HG03469 (cell line): ENCODE results near the gene EHMT1.
"Not testable (repeated sequence)": the region's sequence is repeated elsewhere in the genome, so short reads cannot be mapped to it uniquely, and the experiment has no call there.

Experiments used
- ATAC-seq: cut with Tn5 transposase; IDR thresholded peaks from one replicate; pipeline ENCODE4 v1.9.1; 2021; ENCODE audit warnings: mild to moderate bottlenecking, moderate library complexity, moderate number of reproducible peaks; ENCODE audit not compliant: unreplicated experiment

EHMT1 gene

DNA sequence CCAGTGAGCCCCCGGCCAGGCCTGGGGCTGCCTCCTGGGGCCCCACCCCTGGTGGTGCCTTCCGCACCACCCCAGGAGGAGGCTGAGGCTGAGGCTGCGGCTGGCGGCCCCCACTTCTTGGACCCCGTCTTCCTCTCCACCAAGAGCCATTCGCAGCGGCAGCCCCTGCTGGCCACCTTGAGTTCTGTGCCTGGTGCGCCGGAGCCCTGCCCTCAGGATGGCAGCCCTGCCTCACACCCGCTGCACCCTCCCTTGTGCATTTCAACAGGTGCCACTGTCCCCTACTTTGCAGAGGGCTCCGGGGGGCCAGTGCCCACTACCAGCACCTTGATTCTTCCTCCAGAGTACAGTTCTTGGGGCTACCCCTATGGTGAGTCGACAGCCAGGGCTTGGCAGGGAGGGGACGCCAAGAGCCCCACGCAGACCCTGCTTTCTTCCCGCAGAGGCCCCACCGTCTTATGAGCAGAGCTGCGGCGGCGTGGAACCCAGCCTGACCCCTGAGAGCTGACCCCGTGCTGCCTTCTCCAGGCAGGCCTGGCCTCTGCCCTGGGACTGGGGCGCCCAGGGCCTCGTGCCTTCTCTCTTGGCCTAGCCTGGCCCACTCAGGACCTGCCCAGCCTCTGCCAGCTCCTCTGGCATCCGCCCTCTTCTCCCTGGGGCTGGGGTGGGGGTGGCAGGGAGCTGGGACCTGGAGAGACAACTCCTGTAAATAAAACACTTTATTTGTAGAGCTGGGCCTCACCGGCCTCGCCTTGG lies 4.0 kb upstream of the EHMT1 start:
- ATAC-seq, result no peak

GRCh38 chr9:137615387-137615871 lies 3.4 kb upstream of the EHMT1 start:
- ATAC-seq, result no peak

DNA sequence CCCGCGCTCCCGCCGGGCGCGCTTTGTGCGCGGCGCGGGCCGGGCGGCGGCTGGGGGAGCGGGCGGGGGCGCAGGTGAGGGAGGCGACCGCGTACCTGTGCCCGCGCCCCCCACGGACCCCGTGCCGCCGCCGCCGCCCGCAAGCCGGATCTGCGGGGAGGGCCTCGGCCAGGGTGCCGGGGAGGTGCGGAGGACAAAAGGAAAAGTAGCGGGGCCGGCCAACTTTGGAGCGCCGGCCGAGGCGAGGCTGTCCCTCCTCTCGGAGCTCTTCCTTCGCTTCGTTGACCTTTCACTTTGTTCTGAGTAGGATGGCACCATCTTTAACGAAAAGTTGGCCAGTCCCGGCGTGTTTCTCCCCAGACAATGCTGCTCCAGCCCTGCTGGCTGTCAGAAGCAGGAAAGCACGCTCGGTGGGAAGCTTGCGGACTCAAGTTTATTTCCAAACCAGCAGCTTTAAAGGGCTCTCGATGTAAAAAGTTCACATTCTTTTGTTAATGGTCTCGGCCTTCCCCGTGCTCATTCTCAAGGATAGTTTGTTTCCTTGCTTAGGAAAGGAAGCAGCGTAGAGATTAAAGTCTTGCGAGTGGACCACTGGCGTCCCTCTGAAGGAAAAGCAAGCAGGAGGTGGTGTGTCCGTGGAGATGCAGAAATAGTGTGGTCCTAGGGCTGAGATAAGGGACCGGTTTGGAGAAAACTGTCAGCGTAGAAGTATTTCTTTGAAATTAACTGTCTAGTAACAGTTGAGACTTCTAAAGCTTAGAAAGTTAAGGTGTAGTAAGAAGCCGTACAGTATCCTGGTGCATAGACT lies 639 bp downstream of the EHMT1 start:
- no peak for ATAC-seq

DNA sequence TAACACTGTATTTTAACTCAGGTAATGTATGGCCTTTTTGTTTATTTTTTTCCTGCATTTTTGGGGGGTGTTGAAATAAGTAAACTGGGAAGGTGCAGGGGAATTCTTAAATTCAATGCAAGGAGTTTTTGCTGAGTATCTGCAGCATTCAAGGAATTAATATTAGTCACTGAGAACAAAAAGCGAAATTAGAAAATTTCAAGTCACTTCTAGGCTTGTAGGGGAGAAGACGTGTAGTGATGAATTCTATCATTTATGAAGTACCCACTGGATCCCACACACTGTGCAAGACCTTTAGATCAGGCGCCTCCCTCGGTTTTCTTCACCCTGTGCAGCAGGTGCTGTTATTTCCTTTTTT lies 1.2 kb downstream of the EHMT1 start:
- ATAC-seq, result no peak

- no peak for ATAC-seq
Measured at GRCh38 chr9:137620581-137620980, 1.8 kb downstream of the EHMT1 start.

- no peak for ATAC-seq
Measured at GRCh38 chr9:137621131-137621757, 2.4 kb downstream of the EHMT1 start.

GRCh38 chr9:137622211-137622610 lies 3.4 kb downstream of the EHMT1 start:
- not testable (repeated sequence) for ATAC-seq

DNA sequence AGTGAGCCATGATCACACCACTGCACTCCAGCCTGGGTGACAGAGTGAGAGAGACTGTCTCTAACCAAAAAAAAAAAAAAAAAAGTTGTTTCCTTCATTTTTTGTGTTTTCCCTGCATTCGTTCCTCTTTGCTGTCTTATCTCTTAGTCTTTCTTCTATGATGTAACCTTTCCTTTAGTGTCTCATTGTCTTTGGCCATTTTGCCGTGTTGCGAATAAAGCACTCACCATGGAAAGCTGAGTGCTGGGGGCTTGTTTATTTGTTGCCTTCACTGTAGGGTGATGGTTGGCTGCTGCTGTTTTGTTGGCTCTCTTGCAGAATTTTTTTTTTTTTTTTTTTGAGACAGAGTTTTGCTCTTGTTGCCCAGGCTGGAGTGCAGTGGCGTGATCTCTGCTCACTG lies 7.7 kb downstream of the EHMT1 start:
- no peak for ATAC-seq

- ATAC-seq, result not testable (repeated sequence)
Measured at GRCh38 chr9:137627406-137627805, 8.6 kb downstream of the EHMT1 start.

GRCh38 chr9:137630126-137630525 lies 11.3 kb downstream of the EHMT1 start:
- ATAC-seq, result no peak

DNA sequence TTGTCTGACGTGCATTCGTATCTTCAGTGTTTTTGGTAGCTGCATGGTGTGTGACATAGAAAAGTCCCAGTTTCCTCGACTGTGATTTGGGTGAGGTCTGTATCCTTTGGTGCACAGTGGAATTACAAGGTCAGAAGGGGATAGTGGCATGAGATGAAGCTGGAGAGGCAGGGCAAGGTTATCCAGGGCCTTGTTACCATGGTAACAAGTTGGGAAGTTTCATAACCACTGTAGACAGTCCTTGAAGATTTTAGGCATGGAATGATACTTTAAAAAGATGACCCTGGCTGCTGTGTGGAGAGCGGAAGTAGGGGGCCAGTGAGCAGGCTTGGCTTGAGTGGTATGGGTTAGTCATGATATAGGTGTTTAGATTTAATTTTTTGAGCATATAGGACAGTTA lies 11.9 kb downstream of the EHMT1 start:
- ATAC-seq, result no peak

DNA sequence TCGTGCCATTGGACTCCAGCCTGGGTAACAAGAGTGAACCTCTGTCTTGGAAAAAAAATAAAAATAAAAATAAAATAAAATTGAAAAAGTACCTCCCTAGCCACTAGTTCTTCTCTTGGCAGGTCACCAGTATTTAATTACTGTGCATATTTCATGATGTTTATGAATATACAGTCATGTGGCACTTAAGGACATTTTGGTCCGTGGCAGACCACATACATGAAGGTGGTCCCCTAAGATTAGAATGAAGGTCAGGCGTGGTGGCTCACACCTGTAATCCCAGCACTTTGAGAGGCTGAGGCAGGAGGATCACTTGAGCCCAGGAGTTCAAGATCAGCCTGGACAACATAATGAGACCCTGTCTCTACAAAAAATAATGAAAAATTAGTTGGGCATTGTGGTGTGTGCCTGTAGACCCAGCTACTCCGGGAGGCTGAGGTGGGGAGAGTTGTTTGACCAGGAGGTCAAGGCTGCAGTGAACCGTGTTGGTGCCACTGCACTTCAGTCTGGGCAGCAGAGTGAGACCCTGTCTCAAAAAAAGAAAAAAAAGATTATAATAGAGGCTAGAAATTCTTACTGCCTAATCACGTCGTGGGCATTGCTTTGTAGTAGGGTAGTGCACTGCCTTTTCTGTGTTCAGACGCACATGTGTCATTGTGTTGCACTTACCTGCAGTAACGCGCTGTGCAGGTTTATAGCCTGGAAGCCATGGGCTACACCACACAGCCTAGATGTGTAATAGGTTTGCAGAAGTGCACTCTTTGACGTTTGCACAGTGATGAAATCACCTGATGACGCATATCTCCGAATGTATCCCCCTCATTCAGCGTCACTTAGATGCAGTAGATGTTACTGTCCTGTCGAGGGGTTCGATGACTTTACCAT lies 12.8 kb downstream of the EHMT1 start:
- ATAC-seq, result no peak

GRCh38 chr9:137632230-137633161 lies 13.7 kb downstream of the EHMT1 start:
- no peak for ATAC-seq

DNA sequence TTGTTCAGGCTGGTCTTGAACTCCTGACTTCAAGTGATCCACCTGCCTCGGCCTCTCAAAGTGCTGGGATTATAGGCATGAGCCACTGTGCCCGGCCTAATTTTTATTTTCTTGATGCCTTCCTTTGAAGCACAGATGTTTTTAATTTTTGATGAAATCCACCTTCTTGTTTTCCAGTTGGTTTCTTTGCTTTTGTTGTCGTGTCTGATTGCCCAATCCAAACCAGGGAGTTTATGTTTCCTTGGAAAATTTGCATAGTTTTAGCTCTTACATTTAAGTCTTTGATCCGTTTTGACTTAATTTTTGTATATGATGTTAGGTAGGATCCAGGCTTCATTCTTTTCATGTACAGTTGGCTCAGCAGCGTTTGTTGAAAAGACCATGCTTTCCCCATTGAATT lies 15.2 kb downstream of the EHMT1 start:
- ATAC-seq, result no peak

GRCh38 chr9:137638680-137639079 lies 19.9 kb downstream of the EHMT1 start:
- ATAC-seq, result no peak

- no peak for ATAC-seq
Measured at GRCh38 chr9:137639303-137640051, 20.7 kb downstream of the EHMT1 start.

- no peak for ATAC-seq
Measured at GRCh38 chr9:137640862-137641261, 22.1 kb downstream of the EHMT1 start.

- no peak for ATAC-seq
Measured at GRCh38 chr9:137642118-137642601, 23.4 kb downstream of the EHMT1 start.

DNA sequence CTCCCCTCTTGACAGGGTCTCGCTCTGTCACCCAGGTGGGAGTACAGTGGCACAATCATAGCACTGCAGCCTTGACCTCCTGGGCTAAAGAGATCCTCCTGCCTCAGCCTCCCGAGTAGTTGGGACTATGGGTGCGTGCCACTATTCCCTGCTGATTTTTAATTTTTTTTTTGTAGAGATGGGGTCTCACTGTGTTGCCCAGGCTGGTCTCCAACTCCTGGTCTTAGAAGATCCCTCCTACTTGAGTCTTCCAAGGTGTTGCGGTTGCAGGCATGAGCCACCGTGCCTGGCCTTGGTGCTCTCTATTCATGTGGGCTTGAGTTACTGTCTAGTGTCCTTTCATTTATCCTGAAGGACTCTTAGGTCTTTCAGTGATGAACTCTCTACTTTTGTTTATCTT lies 24.1 kb downstream of the EHMT1 start:
- ATAC-seq, result no peak
